Transverse colon (tissue), 4 donors: ENCODE results near the gene CPSF4.

ENCODE experiments used
- CTCF ChIP-seq, 5 experiments: fragments of 200-600 bp in 3 of 5; fragments of 450-650 bp in 2 of 5; sonication (generic) in 3 of 5; IDR thresholded peaks; 1 replicate in 2 of 5; 2 replicates in 3 of 5; pipeline ENCODE4 v1.5.1; 2016 to 2017; ENCODE audit warnings: antibody characterized with exemption in 5 of 5, inconsistent platforms in 3 of 5, mild to moderate bottlenecking in 2 of 5, moderate library complexity in 1 of 5
- EP300 ChIP-seq: sonication (generic); formaldehyde crosslinking; IDR thresholded peaks from one replicate; pipeline ENCODE4 v1.6.1; 2017; ENCODE audit warnings: antibody characterized with exemption, low read depth
- POLR2A ChIP-seq: fragments of 450-650 bp; IDR thresholded peaks from one replicate; pipeline ENCODE4 v1.6.1; 2016; ENCODE audit warnings: antibody characterized with exemption, mild to moderate bottlenecking, moderate library complexity
- POLR2AphosphoS5 ChIP-seq, 3 donors: sonication (generic); formaldehyde crosslinking; IDR thresholded peaks; one replicate each; pipeline ENCODE4 v1.6.1; 2016; ENCODE audit warnings: antibody characterized with exemption in 3 of 3

- no peak for TF ChIP-seq CTCF (IDR thresholded peaks at IDR 0.05)
- TF ChIP-seq POLR2A = no peak
- no peak for TF ChIP-seq EP300
- no peak for TF ChIP-seq POLR2AphosphoS5 (IDR thresholded peaks at IDR 0.05)
Observed at GRCh38 chr7:99404977-99405320, 33.8 kb upstream of the CPSF4 start.
